Heart left ventricle (tissue), 13 donors: ENCODE measurements around the gene SYTL5.

ENCODE experiments used
- POLR2A ChIP-seq, 2 donors: fragments of 450-650 bp; IDR thresholded peaks; one replicate each; pipeline ENCODE4 v1.6.1; 2017; ENCODE audit warnings: antibody characterized with exemption in 2 of 2, mild to moderate bottlenecking in 2 of 2, moderate library complexity in 2 of 2
- TF ChIP-seq, protein P1 (sequence below), 12 donors: fragments of 200-600 bp; sonication (generic) in 4 of 12; IDR thresholded peaks; one replicate each; pipeline versions ENCODE4 v1.5.0 to v1.8.0; 2018 to 2022; ENCODE audit warnings: antibody characterized with exemption in 12 of 12, mild to moderate bottlenecking in 5 of 12
- donor health status: ischemic (EF 13 %, LVEDD 7.1; RV severe dilation, severe dysfunction).
- donor health status: DM: no; HTN: yes; CAD: no.
- donor health status: DM: no; HTN: no; CAD: no.
- donor health status: ischemic (EF 25% LVEDD 6.9; RV normal size, moderate dysfunction).
- donor health status: ischemic (EF 25% LVEDD 5.7; RV mildly dilated, moderate dysfunction).
- donor health status: ischemic (EF 35%, LVEDD 5.7; RV mildly dilated, moderate dysfunction).
- donor health status: nonischemic (EF 11% LVEDD 7.7; RV severe dilation, severe dysfunction).
- donor health status: DM: yes; HTN: yes; CAD: no.
- donor health status: PGD.
- donor health status: ischemic (EF 29% LVEDD 5.4; RV normal size, mild dysfunction).
- donor health status: nonischemic (EF 23%, LVEDD 6.1; RV moderate dilation, normal function).

DNA sequence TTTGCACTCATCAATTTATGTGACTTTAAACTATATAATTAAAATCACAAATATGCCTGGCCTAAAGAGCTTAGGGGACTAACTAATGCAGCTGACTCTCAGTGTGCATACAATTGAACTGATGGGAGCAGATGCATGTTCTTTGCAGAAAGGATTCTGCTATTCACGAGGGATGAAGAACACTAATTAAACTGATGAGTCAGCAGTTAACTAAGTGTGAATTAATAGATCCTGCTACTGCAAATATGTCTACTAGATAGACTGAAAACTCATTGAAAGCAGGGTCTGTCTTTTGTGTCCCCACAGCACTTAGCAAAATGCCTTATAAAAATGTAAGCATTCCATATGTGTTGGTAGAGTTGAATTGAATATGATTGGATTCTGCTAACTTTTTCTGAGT, 110.4 kb downstream of the SYTL5 start:
- no peak for TF ChIP-seq POLR2A (IDR thresholded peaks at IDR 0.05)
- TF ChIP-seq, protein P1, sequence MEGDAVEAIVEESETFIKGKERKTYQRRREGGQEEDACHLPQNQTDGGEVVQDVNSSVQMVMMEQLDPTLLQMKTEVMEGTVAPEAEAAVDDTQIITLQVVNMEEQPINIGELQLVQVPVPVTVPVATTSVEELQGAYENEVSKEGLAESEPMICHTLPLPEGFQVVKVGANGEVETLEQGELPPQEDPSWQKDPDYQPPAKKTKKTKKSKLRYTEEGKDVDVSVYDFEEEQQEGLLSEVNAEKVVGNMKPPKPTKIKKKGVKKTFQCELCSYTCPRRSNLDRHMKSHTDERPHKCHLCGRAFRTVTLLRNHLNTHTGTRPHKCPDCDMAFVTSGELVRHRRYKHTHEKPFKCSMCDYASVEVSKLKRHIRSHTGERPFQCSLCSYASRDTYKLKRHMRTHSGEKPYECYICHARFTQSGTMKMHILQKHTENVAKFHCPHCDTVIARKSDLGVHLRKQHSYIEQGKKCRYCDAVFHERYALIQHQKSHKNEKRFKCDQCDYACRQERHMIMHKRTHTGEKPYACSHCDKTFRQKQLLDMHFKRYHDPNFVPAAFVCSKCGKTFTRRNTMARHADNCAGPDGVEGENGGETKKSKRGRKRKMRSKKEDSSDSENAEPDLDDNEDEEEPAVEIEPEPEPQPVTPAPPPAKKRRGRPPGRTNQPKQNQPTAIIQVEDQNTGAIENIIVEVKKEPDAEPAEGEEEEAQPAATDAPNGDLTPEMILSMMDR (IDR thresholded peaks at IDR 0.05) = no peak
